ENCODE results near the gene TTI1.

Gene TTI1

GRCh38 chr20:37934634-37935375 lies 98.5 kb downstream of the TTI1 start:
- no peak for ATAC-seq

GRCh38 chr20:37933786-37934633 lies 99.2 kb downstream of the TTI1 start:
- ATAC-seq, result no peak
